SHP77 (cell line): ENCODE data around the gene ARFGEF2.
A peak's percentile ranks its signal among the peaks of the same experiment; 100 is the strongest.
"Not testable (repeated sequence)": the region's sequence is repeated elsewhere in the genome, so short reads cannot be mapped to it uniquely, and the experiment has no call there.

ENCODE experiments used
- DNase-seq, 2 experiments: peaks; one replicate each; lab custom pipeline; 2025; lab: John Stamatoyannopoulos, UW

The ARFGEF2 gene

DNA sequence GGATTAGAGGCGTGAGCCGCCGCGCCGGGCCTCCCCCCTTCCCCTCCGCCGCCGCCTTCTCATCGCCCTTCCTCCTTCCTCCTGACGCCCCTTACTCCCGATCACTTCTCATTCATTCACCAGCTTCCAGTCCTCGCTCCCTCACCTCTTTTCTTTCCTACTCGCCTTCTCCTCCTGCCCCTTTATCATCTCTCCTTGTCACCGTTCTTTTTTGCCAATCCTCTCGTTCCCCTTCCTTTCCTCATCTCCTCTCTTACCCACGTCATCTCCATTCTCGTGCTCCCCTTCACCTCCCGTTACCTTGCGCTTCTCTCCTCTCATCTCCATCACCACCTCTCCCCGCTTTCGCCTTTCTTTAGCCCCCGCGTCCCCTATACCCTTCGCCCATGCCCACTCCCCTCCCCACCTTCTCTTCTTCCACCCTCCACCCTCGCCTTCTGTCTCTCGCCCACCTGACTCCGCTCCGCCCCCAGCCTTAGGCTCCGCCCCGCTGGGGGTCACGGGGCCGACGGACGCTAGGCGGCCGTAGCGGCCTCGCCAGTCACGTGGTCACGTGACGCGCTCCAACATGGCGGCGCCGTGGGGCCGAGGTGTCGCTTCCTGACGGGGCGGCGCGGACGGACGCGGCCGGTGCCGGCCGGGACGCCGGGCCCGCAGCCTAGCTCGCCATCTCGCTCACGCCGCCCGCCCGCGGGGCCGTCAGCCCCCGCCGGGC lies at the start of gene ARFGEF2:
TSS of gene ARFGEF2 (plus strand) at position 544 of the 715 bp plus-strand sequence. CDS start 179 bp downstream, outside the sequence.
- DNase-seq, result peak; percentile 80 to 90

DNA sequence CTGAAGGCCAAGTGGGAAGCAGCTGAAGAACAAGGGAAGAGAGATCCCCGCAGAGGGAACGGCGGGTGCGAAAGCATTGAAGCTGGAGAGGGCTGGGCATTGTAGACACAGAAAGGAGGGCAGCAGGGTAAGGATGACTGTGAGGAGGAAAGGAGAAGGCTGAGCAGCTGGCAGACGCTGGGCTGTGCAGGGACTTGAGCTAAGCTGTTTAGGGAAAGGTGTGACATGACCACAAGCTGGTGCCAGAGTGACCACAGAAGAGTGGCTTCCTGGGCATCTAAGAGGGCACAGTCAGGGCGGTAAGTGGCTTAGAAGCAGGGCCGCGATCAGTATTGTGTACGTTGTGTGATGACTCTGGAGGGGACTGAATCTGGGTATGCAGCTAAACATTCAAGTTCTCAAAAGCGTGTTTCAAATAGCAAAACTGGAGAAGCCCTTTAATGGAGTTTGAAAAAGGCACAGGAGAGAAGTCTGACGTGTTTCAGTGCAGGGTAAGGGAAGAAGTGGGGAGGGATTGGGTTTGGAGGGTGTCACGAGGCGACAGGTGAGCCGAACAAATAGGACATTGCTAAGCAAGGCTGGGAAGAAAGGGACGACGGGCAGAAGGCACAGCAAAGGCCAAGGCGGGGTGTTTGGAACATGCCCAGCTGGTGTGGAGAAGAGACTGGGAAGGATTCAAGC lies 46.1 kb upstream of the ARFGEF2 start:
- DNase-seq, result no peak

DNA sequence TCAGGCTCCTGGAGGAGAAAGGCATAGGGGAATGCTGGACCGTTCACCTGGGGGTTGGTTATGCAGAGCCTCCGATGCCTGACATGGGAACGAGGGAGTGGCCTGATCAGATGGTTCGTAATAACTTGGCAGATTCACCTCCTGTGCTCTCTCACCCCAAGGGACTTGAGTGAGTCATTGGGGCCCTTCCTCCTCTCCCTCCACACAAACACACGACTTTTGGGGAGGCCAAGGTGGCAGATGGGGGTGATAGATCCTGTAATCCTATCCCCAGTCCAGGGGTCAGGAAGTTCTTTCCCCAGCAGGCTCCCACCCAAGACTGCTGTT lies 45.6 kb upstream of the ARFGEF2 start:
- no peak for DNase-seq

DNA sequence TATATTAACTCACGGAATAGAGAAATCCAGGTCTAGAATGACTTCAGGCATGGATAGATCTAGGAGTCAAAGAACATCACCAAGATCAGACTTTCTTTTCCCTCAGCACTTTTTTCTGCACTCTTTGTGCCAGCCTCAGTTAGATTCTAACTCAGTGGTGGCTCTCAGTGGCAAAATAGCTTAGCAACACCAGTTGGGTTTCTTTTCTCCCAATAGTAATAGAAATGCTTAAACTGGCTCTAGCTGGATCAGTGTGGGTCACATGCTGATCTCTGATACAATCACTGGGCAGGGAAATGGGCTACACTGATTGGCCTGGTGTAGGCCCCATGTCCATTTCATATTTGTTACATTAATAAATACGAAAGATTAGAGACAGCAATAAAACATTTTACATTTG lies 44.2 kb upstream of the ARFGEF2 start:
- DNase-seq, result no peak

DNA sequence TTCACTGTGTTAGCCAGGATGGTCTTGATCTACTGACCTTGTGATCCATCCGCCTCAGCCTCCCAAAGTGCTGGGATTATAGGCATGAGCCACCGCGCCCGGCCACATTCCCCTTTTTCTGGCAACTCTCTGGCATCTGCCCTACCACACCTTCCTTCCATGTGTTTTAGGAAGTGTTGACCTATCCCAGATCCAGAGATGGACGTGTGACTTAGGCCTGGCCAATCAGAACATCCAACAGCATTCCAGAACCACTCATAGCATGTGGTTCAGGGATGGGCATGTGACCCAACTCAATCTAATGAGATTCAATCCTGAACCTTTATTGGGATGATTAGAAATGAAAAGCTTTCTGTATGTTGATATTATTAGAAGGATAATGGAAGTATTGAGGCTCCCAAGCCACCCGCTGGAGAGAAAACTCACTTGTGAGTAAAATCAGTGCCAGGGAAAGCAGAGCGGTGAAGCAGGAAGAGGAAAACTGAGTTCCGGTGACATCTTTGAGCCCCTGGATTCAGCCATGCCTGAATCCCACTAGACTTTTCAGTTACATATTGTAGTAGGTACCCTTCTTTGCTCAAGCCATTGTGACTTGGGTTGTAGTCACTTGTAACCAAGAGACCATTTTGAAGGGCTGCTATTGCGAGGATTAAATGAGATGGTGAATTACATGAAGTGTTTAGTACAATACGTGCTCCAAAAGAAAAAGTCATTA lies 42.8 kb upstream of the ARFGEF2 start:
- no peak for DNase-seq

DNA sequence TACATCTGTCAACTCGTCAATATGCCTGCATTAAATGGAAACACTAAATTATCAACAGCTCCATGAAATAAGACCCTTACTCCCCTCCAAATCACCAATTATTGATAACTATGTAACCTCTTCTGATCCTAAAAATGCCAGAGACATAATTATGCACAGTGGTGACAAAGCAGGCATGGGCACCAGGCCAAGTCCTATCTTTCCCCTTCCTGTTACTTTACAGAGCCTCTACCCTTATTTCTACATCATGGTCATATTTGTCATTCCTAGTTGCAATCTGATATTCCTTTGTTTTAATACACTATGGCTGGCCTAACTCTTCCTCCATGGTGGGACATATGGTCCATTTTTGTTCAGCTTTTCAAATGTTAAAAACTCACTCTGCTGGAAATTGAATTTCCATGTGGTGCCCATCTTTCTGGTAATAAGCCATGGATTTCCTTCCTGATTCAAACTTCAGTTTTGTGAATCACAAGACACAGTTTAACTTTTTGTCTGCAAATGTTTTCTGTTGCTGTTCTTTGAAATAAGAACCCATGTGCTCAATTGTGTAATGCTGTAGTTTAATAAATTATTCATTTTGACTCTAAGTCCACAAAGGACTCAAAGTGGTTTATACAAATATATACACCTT lies 41.8 kb upstream of the ARFGEF2 start:
- no peak for DNase-seq

DNA sequence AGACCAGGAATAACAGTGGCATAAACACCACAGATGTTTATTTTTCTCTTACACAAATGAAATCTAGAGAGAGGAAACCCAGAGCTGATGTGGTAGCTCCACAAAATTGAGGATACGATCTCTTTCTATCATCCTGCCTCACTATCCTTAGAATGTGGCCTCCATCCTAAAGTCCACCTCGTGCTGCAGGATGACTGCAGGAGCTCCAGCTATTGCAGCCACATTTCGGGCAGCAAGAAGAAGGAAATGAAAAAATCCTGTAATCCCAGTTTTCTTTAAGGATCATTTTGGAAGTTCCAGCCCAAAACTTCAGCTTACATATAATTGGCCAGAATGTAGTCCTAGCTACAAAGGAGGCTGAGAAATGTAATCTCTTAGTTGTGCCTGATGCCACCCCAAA lies 41.2 kb upstream of the ARFGEF2 start:
- DNase-seq, result no peak

DNA sequence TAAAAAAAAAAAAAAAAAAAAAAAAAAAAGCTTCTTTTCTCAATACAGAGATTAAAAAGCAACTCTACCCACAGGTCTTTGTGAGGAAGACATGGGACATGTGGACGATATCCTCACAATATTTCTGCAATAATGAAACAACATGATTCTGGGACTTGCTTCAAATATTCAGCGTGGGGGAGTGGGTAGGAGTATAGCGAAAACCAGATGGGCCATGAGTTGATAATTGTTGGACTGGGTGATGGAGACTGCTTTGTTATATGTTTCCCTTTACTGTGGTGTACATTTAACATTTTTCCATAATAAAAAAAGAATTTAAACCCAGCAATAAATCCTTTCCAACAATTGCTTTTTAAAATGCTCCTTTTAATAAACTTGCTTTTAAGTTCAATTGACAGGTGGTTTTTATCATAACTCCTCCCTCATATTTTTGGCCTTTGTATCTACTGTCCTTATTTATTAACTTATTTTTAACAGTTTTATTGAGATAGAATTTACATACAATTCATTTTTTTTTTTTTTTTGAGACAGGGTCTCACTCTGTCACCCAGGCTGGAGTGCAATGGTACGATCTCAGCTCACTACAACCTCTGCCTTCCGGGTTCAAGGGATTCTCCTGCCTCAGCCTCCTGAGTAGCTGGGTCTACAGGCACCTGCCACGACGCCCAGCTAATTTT lies 40.4 kb upstream of the ARFGEF2 start:
- no peak for DNase-seq

DNA sequence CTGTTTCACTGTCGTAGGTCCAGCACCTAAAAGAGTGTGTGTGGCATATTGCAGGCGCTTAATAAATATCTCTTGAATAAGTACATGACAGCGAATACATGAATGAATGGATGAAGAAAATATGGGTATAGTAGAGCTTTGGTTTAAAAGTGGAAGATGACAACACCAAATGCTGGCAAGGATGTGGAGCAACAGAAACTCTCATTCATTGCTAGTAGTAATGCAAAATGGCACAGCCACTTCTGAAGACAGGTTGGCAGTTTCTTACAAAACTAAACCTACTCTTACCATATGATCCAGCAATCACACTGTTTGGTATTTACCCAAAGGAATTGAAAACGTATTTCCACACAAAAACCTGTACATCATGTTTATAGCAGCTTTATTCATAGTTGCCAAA lies 36.3 kb upstream of the ARFGEF2 start:
- no peak for DNase-seq

DNA sequence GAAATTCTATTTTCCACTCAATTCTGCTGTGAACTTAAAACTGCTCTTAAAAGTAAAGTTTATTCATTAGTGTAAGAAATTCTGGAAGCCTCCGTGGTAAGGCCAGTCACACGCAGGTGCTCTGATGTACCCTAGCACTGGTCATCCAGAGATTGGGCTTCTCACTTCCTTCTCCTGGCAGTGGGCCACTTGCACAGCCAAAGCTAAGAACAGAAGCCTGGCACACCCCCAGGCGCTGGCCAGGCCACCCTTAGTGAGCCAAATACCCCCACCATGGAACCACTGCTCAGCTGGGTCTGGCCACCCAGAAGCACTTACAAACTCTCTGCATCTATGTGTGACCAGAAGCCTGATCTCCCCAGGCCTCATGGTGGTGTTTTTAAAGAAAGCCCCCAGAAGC lies 35.3 kb upstream of the ARFGEF2 start:
- DNase-seq, result no peak

DNA sequence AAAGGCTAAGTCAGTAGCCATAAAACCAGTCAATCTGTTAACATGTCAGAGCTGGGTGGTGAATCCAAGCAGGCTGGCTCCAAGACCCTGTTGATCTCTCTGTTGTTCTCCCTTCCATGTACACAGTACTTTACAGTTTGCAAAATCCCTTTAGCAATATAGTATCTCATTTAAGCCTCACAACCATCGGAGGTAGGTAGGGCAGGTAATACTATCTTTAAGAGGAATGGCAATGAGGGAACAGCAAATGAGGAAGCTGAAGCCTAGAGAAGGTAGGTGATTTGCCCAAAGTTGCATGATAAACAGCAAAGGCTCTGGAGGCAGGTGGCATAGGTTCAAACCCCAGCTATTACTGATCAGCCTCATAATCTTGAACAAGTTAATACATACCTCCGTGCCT lies 34.7 kb upstream of the ARFGEF2 start:
- no peak for DNase-seq

DNA sequence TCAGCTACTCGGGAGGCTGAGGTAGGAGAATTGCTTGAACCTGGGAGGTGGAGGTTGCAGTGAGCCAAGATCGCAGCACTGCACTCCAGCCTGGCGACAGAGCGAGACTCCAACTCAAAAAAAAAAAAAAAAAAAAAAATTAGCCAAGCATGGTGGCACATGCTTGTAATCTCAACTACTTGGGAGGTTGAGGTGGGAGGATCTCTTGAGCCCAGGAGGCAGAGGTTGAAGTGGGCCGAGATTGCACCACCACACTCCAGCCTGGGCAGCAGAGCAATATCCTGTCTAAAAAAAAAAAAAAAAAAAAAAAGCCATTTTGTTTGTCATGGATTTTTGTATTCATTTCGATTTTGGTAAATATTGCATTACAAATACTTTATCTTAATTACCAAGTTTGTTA lies 33.0 kb upstream of the ARFGEF2 start:
- DNase-seq, result not testable (repeated sequence)

DNA sequence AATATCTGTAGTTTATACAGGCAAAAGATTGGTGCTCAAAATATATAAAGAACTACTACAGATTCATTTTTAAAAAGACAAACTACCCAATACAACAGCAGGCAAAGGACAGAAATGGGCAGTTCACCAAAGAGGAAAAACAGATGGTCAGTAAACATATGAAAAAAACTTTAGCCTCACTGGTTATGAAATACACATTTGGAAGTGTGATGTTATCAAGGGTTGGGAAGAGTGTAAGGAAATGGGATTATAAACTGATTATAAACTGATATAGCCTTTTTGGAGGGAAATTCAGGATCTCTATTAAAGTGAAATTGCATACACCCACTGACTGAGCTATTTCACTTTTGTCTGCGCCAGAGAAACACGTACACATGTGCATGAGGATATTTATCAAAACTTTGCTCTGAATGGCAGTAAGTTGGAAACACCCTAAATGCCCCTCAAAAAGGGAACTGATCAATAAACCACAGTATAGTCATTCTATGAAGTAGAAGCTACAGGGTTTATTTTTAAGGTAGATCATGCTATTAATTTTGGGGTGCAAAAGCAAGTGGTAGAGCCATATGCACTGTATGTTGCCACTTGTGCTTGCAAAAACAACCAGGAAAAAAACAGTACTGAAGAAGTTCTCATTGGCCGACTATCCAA lies 32.2 kb upstream of the ARFGEF2 start:
- DNase-seq, result no peak

DNA sequence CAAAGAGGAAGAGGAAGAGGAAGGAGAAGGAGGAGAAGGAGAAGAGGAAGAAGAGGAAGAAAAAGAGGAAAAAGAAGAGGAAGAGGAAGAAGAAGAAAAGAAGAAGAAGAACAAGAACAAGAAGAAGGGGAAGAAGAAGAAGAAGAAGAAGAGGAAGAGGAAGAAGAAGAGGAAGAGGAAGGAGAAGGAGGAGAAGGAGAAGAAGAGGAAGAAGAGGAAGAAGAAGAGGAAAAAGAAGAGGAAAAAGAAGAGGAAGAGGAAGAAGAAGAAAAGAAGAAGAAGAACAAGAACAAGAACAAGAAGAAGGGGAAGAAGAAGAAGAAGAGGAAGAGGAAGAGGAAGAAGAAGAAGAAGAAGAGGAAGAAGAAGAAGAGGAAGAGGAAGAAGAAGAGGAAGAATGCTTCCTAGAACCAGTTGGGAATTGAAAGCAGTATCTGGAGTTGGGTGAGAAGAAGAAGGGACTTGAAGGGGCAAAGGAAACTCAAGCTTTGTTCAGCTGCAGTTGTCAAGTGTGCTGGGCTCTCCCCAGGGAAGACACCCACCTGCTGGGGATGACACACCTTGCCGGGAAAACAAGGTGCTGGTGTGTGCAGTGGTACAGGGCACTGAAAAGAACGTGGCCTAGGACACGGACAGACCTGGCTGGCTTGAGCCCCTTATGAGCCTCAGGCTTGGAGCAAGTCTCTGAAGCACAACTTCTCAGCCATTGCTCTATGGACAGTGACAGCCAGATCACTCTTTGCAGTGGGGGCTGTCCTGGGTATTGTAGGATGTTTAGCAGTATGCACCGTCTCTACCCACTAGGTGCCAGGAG lies 30.1 kb upstream of the ARFGEF2 start:
- no peak for DNase-seq

DNA sequence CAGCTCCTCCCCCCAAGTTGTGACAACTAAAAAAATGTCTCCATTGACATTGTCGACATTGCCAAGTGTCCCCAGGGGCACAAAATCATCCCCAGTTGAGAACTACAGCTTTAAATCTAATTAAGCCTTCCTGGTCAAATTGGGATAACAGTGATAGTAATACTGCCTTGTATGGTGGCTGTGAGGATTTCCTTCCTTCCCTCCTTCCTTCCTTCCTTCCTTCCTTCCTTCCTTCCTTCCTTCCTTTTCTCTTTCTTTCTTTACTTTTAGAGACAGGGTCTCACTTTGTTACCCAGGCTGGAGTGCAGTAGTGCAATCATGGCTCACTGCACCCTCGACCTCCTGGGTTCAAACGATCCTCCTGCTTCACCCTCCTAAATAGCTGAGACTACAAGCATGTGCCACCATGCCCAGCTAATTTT lies 29.5 kb upstream of the ARFGEF2 start:
- DNase-seq, result no peak

DNA sequence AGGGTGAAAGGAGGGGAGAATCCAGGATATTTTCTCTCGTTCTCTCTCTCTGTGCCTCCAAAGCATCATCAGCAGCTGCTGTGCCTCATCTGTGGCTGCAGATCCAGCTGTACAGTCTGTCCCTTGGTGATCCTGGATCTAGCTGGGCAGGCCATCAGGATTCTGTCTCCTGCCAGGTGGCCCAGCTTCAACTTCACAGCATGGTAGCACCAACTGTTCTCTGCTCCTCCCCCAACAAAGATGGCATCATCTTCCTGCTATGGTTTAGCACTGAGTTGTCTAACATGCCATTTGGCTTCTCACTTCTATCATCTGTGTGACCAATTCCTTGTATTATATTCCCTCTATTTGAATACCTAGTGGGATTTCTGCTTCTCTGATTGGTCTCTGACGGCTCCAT lies 28.6 kb upstream of the ARFGEF2 start:
- no peak for DNase-seq

DNA sequence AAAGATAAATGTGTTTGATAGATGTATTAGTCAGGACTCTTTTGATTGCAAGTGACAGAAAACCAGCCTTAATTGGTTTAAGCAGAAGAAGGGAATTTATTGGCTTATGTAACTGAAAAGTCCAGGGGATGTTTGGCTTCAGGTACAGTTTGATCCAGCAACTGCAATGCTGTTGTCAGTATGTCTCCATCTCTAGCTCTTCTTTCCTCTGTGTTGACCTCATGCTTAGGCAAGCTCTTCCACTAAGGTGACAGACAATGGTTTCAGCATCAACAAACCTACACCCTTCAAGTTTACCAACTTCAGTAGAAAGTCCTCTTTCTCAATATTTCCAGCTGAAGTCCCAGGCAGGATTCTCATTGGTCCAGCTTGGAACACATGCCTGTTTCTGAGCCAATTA lies 28.1 kb upstream of the ARFGEF2 start:
- DNase-seq, result no peak

DNA sequence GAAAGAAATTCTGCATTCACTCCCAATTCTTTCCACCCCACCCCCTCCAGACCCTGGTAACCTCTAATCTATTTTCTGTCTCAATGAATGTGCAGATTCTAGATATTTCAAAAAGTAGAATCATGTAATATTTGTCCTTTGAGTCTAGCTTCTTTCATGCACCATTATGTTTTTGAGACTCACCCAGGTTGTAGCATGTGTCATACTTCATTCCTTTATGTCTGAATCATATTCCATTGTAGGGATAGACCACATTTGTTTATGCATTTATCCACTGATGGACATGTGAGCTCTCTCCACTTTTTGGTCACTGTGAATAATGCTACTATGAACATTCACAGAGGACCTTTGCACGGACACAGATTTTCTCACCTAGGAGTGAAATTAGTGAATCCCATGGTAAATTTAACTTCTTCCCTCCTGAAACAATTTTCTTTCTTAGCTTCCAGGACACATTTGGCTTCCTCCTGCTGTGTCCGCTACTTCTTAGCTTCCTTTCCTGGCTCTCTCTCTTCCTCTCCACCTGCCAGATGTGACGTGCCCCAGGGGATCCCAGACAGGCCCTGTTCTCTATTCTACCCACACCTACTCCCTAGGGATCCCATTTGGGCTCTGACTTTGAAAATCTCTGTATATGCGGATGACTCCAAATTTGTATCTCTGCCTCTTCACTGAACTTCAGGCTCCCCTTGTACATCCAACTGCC lies 24.1 kb upstream of the ARFGEF2 start:
- DNase-seq, result no peak

DNA sequence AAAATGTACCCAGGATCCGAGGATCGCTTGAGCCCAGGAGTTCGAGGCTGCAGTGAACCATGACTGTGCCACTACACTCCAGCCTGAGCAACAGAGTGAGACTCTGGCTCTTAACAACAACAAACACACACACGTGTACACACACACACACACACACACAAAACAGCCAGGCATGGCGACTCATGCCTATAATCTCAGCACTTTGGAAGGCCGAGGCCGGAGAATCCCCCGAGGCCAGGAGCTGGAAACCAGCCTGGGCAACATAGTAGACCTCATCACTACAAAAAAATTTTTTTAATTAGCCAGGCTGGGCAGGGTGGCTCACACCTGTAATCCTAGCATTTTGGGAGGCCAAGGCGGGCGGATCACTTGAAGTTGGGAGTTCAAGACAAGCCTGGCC lies 23.3 kb upstream of the ARFGEF2 start:
- DNase-seq, result no peak

DNA sequence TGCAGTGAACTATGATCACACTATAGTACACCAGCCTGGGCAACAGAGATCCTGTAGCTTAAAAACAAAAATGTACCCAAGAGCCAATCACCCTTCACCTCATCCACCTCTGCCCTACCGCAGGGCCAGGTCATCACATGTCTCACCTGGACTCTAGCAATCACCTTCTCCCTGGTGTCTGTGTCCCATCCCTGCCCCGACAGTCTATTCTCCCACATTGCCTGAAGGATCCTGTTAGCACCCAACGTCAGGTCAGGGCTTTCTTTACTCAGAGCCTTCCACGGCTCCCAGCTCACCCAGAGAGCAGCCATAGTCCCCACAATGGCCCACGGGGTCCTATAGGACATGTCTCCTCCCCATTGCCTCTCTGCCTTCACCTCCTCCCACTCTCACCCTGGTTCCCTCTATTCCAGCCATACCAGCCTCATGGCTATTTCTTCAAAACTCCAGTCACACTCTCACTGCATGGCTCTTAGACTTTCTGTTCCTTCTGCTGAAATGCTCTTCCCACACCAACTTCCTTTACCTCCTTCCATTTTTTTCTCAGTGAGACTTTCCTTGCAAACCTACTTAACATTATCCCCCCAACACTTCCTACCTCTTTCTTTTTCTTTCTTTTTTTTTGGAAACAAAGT lies 22.5 kb upstream of the ARFGEF2 start:
- no peak for DNase-seq
